Tibial nerve (tissue), 3 donors: ENCODE measurements around the gene POU2F2.

ENCODE experiments used
- POLR2A ChIP-seq, 2 donors: fragments of 450-650 bp; IDR thresholded peaks; one replicate each; pipeline ENCODE4 v1.6.1; 2017; ENCODE audit warnings: antibody characterized with exemption in 2 of 2, mild to moderate bottlenecking in 2 of 2, moderate library complexity in 2 of 2
- TF ChIP-seq, protein P1 (sequence below), 5 experiments: fragments of 200-600 bp in 3 of 5; fragments of 450-650 bp in 2 of 5; sonication (generic) in 3 of 5; IDR thresholded peaks; one replicate each; pipeline ENCODE4 v1.5.1; 2016 to 2019; ENCODE audit warnings: antibody characterized with exemption in 5 of 5, mild to moderate bottlenecking in 3 of 5, moderate library complexity in 2 of 5

DNA sequence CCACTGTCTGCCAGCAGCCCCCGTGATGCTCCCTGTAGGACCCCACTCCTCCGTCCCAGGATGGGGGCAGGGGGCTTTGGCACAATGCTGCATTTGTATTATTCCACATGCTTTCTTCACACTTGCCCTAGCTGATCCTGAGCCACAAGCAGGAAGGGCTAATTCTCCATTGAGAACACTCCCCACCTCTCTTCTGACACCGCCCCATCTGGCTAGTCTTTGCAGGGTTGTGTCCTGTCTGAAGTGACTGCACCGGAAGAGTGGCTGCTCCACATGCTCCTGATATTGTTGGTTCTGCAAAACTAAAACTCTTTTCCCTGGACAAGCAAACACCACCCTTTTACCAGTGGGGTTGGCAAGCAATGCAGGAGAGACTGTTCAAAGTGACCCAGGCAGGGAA is 38.3 kb downstream of the POU2F2 start:
- TF ChIP-seq, protein P1, sequence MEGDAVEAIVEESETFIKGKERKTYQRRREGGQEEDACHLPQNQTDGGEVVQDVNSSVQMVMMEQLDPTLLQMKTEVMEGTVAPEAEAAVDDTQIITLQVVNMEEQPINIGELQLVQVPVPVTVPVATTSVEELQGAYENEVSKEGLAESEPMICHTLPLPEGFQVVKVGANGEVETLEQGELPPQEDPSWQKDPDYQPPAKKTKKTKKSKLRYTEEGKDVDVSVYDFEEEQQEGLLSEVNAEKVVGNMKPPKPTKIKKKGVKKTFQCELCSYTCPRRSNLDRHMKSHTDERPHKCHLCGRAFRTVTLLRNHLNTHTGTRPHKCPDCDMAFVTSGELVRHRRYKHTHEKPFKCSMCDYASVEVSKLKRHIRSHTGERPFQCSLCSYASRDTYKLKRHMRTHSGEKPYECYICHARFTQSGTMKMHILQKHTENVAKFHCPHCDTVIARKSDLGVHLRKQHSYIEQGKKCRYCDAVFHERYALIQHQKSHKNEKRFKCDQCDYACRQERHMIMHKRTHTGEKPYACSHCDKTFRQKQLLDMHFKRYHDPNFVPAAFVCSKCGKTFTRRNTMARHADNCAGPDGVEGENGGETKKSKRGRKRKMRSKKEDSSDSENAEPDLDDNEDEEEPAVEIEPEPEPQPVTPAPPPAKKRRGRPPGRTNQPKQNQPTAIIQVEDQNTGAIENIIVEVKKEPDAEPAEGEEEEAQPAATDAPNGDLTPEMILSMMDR (IDR thresholded peaks at IDR 0.05): no peak
- TF ChIP-seq POLR2A (IDR thresholded peaks at IDR 0.05): no peak
